CD4-positive, alpha-beta T cell treated with Interleukin-17A for 1 hour (primary cell): ENCODE measurements around the gene GDAP2.
"Not testable (repeated sequence)": the region's sequence is repeated elsewhere in the genome, so short reads cannot be mapped to it uniquely, and the experiment has no call there.

Source experiments
- DNase-seq: peaks from one replicate; pipeline ENCODE4 v3.0.0-alpha.2; 2020

The GDAP2 gene

DNA sequence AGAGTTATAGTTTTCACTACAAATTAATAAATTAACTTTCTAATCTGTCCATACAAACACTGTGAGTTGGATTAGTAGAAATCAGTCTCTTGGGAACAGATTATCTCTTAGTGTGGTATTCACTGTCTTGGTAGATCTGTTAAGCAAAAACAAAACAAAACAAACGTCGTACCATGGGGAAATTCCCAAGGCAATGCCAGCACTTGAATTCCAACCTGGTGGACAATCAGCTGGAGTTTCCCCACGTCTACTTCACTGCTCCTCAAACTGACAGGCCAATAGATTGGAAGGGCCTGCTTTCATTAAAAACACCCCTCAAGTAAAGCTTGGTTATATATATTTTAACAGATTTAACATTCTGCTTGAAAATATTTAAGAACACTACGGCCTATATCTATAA is 31.9 kb downstream of the GDAP2 start:
- DNase-seq, result no peak

DNA sequence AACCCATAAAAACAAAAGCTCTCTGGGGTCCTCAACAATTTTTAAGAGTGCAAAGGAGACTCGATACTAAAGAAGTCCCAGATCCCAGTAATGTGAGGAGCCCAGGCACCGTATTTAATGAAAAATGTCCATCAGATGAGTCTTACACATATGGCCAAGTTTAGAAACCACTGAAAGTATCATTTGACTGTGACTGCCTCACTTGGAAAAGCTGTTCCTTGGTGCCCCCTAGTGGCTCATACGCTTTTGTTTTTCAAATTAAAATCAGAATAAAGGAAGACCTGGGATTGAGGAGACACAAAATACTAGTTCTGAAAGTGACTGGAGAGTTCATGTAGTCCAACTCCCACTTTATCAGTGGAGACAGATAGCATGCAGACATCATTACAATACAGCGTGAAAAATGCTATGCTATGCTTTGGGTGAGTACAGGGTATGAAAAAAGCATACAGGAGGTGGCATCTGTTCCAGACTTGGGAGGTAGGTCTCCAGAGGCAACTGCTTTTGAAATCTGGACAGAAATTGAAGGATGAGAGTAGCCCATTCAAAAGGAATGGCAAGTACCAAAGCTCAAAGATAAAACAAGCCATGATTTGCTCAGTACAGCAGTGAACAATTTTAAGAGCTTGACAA is 33.8 kb downstream of the GDAP2 start:
- DNase-seq, result peak; percentile 64

DNA sequence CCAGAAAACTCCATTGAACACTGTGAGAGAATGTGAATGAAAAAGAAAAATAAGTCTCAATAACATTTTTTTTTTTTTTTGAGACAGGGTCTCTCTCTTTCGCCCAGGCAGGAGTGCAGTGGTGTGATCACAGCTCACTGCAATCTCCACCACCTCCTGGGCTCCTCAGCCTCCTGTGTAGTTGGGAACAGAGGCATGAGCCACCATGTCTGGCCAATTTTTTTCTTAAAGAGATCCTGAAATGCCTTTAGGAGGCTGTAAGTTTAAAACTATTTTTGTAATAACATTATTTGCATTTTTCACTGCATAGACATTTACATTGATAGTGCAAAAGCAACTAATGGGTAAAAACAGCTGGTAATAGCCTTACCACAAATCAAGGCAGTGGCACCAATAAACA is 35.3 kb downstream of the GDAP2 start:
- DNase-seq, result no peak

DNA sequence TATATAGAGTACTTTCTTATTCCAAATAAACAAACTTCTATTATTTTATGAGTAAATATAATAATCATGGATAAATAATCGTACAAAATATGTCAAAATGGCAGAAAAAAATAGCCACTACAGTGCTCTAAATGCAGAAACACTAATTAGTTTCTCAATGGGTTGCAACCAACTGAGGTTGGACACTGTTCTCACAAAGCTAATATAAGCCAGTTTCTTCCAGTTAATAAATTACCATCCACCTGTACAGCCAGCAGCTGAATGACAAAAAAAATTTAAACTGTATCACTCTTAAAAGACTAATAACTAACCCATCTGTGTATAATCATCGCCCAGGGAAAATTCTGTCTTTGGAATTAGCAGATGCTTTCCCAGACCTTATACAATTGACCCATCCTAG is 36.9 kb downstream of the GDAP2 start:
- no peak for DNase-seq

DNA sequence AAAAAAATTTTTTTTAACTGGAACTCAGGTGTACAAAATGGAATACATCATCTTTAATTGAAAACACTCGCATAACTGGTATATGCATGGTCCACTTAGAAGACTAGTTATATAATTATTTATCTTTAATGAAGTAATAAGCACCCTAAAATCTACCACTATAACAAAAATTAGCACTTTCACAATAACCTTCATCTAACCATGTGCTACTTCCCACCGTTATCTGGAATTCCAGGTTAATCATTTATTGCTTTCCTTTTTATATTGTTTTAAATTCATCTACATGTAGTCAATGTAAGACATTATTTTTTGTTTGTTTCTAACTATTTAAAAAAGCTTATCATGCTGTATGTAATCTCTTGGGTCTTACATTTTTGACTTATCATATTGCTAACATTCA is 39.0 kb downstream of the GDAP2 start:
- no peak for DNase-seq

DNA sequence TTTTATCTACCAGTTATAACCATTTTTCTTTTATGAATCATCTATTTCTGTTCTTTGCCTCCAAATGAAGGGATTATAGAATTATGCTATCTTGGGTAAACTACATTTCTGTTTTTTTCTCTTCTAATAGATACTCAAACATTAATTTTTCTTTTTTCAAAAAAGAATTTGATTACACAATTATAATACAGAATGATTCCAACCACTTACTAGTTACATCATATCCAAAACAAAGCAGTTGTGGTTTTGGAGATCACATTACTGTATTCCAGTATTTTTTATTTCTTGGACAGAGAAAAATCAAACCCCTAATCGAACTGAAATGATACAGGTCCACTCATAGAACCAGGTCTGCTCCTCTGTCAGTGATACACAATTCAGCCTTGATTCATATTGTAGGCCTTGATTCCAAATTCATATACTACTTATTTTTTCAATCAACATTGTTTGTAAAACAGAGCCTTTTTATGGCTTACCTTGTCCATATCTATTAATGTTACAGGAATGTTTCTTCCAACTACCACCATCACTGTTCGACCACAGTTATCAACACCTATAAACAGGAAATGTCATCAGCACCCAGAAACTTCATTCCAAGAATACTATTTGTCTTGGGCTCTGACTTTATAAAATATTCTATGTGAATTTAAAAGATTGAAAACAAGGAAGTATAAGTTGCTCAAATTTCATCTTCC is 43.2 kb downstream of the GDAP2 start:
- no peak for DNase-seq

DNA sequence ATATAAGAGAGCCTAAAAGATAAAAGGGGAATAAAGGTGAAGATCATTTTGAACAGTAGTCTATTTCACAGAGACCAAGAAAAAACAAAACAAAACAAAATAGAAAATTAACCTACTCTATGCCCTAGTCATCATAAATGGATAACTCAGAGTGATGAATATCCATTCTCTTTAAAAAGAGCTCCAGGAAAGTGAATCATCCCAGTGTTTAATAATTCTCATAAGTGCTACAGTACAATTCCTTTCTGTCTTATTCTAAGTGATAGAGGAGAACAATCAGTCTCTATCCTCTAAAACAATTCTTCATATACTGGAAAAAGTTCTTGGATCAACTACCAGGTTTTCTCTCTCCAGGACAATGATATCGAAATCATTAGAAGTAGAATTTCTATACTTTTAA is 45.8 kb downstream of the GDAP2 start:
- DNase-seq, result no peak

DNA sequence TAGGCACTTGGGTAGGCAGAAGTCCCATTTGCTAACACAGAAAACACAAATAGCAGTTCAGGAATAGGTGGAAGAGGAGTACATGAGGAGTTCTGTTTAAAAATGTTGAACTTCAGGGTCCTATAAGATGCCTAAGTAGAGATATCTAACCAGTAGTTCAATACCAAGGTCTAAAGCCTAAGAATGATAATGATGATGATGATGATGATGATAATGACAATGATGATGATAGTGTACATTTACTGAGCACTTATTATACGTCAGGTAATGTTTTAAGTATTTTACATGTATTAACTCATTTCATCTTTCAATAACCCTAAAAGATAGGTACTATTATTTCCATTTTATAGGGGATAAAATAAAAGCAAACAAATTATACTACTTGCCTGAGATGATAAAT is 50.1 kb downstream of the GDAP2 start:
- DNase-seq, result no peak

DNA sequence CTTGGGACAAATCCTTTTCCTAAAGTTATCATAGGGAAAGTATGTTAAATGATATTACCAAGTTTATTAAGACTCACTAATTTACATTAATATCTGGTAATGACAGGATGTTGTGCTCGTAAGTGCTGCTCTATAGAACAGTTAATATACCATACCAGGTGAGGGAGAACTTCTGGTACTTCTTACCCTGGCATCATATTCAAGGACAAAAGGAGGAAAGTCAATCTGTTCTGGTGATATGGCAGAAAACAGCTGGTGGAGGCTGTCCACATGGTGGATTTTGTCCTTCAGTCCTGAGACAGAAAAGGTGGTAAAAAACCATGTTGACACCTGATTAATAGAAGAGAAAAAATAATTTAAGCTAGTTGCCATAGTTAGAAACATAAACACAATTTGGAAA is 51.6 kb downstream of the GDAP2 start:
- DNase-seq, result no peak

DNA sequence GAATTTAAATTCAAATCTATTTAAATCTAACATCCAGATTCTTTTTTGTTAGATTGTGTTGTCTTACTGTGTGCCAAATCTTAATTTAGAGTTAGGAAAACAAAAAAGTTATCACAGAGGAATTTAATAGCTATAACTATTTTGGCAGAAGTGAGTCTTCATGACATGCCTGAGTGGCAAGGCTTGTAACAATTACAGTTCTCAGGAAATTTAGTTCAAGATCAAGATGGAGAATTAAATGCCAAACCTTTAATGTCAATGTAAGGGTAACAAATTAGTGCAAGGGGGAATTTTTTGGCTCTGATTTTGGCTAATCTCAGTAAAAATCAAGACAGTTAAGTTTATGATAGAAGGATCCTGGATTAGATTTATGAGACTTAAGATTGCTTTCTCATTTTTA is 58.4 kb downstream of the GDAP2 start:
- DNase-seq, result no peak

DNA sequence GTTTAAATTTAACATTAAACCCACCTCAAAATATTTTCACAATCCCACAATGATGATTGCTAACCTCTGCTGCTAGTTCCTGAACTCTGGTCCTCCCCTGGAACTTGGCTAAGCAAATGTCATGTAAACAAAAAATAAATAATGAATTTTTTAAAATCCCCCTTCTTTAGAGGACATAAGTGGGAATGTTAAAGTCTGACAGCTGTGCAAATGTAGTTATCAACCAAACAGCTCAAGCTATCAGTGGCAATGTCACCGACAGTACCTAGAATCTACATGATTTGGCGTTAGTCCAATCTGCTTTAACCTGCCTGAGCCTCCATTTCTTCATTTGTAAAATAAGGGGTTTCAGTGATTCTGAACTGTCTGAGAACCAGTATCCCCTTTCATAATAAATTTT is 67.7 kb downstream of the GDAP2 start:
- DNase-seq, result no peak

DNA sequence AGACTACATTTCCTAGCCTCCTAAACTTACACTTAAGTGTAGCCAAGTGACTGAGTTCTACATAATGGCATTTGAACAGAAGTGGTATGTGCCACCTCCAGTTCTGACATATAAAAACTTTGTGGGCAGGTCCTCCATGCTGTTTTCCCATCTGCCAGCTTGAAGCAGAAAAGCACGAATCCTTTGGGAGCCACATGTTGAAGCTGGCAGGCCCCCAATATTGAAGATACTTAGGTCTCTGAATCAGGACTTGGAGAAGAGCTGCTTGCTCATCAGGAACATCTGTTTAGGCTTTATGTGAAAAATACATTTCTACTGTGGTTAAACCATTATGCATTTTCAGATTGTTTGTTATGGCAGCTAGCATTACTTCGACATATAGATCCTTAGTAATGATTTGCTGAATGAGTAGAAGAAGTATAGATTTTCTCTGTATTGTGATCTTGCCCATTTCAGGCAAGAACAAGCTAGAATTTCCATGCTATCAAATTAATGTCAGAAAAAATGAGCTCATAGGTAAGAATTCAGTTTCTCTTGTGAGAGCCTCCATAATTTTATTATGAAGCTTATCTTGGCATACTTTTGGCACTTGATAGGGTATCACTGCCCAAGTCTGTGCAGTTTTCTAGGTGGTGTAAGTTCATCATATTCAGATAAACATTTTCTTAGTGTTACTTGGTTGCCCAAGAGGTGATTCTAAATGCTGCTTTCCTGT is 68.4 kb downstream of the GDAP2 start:
- no peak for DNase-seq

DNA sequence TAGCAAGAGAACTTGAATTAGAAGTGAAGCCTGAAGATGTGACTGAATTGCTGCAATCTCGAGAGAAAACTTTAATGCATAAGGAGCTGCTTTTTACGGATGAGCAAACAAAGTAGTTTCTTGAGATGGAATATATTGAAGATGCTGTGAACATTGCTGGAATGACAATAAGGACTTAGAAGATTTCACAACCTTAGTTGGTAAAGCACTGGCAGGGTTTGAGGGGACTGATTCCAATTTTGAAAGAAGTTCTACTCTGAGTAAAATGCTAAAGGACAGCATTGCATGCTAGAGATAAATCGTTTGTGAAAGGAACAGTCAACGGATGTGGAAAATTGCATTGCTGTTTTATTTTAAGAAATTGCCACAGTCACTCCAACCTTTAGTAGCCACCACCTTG is 69.5 kb downstream of the GDAP2 start:
- DNase-seq, result no peak

DNA sequence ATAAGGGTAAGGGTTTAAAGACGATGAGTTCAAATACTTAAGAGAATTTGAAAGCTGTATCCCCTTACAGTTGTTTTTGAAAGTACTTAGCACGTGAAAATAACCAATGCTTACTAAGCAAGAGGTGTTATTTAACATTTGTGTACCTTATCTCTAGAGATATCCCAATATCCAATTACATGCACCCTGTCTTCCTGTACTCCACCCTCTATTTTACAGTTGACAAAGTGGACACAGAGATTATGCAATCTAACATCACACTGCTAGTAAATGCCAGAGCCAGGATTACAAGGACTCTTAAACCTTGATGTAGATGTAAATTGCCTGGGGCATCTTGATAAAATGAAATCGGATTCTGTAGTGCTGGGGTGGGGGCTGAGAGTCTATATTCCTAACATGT is 72.0 kb downstream of the GDAP2 start:
- DNase-seq, result no peak

DNA sequence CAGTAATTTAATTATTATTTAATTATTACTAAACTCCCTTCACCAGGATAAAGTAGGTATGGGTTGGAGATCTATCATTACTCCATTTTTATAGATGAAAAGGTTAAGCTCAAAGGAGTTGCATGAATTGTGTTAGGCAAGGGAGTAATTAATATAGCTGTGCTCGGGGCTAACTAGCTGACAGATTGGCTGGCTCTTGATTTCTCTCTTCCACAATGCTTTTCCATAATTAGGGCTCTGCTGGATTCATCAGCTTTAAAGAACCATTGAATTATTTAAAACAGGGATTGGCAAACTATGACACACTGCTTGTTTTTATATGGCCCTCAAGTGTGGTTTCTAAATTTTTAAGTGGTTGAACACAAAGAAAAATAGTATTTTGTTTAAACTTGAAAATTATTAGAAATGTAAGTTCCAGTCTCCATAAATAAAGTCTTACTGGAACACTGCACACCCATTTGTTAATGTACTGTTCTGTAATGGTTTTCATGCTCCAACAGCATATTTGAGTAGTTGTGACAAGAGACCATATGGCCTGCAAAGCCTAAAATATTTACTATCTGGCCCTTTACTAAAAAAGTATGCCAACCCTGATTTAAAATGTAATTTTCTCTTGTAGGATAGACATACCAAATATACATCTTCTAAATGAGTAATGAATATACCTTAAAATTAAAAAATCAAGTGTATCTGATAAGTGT is 76.4 kb downstream of the GDAP2 start:
- DNase-seq, result no peak

DNA sequence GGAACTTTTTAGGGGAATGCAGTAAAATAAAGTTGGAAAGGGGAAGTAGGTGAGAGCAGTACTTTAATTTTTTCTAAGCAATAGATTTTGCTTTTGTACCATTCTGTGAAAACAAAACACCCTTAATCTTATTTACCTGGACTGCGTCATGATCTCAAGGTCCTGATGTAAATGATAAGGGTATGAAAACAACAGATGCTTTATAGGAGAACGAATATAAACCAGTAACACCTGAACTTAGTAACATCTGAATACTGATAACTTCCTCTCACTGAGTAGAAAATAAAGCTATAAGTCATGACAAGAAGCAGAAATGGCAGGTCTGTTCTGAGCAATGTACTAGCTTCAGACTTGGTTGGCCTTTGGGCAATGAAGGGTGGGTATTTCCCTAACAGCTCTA is 77.7 kb downstream of the GDAP2 start:
- DNase-seq, result no peak

DNA sequence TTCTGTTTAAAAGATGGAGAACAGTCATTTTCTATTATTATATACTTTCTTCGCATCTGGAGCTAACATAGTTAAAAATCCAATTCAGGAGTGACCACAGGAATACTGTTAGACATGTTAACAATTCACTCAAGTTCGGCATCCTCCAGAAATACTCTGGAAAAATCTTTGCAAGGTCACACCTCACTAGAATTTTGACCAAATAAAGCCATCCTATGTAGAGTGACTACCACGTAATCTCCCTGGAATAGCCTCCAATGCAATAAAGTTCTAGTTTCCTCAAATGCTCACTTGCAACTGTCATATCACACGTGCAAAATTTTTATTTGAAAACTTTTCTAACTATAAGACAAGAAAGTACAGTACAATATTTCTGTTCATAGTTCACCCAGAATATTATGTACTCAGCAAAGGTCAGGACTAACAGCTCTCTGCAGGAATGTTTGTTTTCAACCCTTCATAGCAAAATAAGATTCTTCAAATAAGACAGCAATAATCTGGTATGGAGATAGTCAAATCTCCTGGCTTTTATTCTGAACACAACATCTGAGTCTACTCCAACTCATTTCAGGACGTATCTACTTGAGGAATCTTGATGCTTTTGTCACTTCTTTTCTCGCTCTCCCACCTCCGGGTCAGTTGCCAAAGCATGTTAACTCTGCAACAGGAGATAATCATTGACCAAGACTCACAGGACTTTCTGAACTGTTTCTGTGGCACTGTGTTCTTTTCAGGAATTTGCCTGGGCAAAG is 82.6 kb downstream of the GDAP2 start:
- no peak for DNase-seq

DNA sequence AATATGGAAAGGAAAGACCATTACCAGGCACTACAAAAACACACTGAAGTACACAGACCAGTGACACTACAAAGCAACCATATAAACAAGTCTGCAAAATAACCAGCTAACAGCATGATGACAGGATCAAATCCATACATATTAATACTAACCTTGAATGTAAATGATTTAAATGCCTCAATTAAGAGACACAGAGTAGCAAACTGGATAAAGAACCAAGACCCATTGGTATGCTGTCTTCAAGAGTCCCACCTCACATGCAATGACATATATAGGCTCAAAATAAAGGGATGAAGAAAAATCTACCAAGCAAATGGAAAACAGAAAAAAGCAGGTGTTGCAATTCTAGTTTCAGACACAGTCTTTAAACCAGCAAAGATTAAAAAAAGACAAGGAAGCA is 84.9 kb downstream of the GDAP2 start:
- DNase-seq, result not testable (repeated sequence)

DNA sequence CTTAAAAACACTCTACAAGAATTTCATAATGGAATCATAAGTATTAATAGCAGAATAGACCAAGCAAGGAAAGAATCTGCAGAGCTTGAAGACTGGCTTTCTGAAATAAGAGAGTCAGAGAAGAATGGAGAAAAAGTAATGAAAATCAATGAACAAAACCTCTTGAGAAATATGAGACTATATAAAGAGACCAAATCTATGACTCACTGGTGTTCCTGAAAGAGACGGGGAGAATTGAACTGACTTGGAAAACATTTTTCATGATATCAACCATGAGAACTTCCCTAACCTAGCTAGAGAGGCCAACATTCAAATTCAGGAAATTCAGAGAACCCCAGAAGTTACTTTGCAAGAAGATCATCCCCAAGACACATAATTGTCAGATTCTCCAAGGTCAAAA is 85.6 kb downstream of the GDAP2 start:
- DNase-seq, result no peak

DNA sequence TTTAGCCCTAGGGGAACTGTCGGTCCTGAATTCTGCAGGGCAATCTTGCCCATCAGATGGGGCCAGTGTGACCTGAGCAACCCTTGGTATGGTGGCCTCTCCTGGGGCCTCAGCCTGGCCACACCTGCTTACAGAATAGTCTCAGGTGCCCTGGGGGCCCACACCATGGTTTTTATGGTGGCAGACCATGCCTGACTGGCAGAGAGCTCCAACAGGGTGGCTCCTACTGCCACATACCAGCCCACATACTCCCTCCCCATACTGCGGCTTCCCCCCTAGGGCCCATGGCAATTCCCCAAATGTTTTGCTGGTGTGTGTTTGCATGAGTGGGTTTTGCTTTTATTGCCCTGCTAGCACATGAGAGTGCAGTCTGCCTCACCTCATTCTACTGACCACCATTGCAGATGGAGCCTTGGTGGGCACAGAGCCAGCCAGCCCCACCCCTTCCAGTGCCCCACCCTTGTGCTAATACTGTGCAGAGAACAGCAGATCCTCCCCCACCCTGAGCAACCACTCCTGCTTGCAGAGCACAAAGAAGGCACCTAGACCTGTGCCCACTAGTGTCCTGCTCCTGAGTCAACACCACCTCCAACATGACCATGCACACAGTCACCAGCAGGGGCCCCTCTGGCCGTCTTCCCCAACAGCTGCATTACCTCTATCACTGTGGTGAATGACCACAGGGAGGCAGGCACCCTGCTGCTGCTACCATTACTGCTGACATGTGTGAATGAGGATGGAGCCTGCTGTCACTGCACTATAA is 86.8 kb downstream of the GDAP2 start:
- no peak for DNase-seq

DNA sequence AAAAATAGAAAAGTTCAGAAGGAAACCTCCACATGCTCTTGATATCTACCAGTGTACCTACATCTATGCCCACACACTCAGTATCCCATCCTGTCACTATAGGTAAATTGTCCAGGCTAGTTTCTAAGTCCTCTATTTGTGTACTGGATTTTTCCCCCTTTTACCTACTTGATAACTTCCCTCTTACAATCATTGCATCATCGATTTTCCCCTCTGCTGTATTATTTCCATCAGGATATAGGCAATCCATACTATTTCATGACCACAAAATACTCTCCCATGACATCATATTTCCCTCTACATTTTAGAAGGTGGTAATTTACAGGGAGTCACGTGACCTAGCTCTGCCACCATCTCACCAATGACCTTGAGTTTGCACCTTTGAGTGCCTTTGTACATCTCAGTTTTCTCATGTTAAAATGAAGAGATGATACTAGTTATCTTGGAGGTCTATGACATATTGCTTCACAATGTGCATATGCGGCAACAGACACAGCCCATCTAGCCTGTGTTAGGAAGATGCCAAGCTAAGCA is 88.2 kb downstream of the GDAP2 start:
- DNase-seq, result no peak

DNA sequence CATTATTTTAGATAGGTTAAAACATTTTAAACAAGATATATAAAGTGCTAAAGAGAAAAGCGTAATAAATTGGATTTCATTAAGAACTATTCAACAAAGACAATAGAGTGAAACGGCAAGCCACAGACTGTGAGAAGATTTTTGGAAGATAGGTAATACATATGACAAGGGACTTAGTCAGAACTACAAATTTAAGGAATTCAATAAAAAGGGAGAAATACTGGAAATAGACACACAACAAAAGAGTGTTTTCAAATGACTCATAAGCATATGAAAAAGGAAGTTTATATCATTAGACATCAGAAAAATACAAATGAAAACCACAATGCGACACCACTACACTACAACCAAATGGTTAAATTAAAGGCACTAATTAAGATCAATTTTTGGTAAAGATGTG is 90.5 kb downstream of the GDAP2 start:
- DNase-seq, result no peak
